ENCODE measurements around the gene HK3.

The HK3 gene

DNA sequence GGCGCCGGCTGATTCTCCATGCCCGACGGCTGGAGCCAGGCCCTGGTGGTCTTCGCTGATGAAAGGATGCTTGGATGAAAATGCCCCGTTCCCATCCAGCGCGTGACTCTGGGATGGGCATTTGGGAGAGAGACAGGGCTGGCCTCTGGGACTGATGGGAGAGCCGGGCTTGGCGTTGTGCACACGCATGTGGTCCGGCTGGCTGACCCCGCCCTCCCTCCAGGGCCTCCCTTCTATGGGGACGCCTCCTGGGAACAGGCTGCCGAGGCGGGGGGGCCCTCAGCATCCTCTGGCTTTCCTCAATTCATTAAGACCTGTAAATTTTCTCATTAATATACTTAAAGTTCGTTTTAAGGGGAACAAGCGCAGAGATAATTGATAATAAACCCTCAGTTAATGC, 52.0 kb downstream of the HK3 start:
- DNase-seq: no peak

DNA sequence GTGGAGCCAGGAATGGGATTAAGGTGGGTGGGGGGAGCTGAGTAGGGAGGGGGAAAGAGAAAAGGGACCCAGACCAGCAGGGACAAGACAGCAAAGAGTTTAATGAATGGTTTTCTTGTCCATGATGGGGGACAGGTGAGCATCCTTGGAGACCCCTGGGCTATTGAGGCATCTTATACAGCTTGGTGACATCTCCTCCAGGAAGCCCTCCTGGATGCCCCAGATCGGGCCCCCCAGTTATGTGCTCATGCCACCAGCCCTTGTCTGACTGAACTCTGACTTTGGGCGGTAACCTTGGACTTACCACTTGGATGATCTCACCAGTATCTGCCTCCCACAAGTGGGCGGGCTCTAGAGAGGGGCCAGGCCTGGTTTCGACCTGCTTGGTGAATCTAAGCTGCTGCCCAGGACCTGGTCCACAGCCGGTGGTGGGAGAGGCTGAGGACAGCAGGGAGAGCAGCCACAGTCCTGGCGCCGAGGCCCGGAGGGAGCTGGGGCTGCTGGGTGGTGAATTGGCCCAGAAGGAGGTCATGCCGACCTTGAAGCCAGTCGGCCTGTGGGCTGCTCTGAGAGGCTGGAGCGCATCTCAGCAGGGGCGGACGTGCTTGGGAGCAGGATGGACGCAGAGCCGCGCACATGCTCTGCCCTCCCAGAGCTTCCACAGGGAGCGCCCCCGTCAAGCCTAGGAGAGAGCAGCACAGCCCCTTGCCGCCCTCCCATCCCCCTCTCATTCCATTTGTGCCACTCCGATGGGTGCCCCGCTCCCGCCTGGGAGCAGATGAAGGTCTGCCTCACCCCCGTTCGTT, 52.6 kb downstream of the HK3 start:
- DNase-seq: no peak

DNA sequence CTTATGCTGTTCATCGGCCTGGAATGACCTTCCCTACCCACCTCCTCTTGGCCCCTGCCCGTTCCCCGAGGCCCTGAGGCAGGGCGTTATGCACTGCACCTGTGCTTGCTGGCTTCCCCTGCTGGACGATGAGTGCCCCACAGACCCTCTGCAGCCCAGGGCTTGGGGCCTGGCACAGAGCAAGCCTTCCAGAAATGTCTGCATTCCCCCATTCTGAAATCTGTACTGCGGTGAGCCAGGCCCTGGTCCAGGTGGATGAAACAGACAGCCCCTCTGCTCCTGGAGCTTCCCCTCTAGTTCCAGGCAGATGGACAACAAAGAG, 53.8 kb downstream of the HK3 start:
- no peak for DNase-seq

DNA sequence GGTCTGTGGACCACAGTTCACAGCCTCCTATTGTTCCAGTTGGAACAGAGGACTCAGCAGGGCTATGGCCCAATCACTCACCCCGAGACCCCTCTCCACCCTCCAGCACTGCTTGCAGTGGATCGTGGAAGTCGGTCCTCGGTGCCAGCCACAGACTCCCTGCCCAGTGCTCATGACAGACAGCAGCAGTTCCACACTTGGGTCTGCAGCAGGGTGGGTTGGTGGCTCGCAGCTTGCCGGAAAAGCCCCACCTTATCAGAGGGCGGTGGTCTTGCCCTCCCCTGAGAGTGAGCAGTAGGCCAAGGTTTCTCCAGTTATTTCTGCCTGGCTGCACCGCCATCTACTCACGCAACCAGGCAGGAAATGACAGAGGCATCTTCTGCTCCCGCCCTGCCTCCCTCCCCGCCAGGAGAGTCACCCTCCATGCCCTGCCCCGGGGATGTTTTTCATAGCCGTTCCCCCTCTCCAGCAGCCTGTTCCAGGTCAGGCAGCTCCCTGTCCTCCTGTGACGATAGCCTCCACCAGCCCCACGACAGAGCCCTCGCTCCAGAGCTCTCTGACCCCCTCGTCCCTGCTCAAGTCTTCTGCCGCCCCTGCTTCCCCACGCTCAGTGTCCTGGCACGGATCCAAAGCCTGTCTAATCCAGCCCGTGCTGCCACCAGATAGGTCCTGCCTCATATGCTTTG, 54.3 kb downstream of the HK3 start:
- DNase-seq: no peak

DNA sequence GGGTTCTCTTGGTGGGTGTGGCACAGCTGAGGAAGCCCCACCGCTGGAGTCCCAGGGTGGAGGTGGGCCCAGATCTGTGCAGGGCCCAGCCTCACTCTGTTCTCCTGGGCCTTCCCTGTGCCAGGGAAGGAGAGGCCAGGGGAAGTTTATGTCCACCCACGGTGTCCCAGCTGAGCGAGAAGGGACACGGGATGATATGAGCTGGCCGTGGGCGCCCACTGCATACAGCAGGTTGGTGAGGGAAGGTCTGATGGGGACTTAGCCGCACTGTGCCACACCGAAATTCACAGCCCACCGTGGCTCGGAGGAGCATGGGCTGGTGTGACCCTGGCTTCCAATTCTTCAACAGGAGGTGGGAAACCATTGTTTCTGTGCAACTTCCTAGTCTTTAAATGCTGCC, 54.9 kb downstream of the HK3 start:
- DNase-seq: no peak

DNA sequence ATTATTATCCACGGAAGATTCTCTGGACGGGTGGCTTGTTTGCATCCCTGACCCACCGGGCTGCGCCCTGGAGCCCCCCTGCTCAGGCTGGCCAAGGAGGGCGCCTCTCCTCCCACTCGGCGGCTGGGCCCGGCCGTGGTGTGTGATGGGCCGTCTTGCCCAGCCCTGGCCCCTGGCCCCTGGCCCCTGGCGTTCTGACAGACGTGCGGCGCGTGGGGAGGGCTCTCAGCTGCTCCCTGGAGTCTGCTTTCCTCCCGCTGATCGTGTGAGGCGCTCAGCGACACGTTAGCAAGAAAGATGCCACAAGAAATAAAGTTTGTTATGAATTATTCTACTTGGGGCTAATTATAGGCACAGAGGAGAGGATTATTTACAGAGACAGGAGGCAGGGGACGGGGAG, 55.5 kb downstream of the HK3 start:
- no peak for DNase-seq

DNA sequence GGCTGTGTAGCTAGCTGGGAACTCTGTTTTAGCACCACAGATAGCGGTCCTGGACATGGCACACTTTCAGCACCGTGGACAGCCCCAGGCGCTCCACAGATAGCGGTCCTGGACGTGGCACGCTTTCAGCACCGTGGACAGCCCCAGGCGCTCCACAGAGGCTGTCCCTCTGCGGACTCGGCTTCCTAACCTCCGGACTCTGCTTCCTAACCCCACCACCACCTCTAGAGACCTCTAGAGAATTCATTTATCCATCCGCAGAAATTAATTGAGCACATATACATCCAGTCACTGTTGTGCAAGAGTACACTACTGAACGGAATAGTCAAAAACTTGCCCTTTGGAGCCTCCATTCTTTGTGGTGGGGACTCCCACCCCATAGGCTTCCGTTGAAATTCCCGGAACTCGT, 61.4 kb downstream of the HK3 start:
- no peak for DNase-seq

DNA sequence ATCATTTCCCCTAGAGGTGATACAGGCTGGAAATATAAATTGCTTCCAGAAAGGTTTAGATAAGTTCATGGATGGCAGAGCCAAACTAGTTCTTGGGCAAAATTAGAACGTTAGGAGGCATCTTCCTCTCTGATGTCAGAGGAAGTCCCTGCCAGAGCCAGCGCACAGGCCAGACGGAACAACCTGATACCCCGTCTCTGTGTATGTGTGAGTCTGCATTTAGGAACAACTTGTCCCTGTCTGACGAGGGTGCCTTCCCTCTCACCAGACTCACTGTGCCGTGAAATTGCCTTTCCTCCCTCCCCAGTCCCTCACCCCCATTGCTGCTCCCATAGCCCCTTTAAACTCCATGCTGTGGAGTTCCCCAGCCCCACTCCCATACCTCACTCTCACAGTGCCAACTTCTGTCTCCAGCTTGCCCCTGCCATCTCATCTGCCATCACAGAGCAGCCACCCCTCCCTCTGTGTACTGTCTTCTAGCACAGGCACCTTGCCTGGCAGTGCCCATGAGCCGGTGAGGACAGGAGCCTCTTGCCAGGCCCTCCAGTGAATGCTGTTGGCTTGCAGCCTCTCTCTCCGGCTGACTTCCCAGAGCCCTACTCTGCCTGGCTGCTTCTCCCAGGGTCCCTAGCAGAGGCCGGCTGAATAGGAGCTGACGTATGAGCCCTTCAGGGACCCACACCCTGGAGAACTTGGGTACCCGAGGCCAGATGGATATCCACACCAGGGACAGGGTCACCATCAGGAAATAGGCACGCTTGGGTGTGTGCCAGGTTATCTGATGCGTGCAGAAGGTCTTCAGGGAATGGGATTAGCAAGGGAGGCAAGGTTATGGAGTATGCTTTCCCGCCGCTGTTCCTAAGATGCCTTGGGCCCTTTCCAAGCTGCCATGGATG, 62.1 kb downstream of the HK3 start:
- DNase-seq: no peak

DNA sequence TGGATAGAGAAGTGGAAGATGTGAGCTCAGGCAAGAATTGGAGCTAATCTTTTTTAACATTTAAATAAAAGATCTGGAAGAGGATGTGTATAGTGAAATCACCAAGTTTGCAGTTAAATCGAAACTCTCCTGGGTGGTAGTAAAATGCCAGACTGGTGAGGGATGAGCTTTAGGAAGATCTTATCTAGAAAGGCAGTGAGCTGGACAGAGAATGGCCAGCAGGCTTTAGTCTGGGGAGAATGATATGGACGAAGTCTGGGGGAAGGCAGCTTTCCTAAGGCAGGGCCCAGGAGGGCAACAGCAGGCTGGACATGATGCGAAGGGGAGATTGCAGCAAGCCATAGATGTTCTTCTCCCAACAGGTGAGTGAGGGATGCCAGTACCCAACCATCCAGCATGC, 63.2 kb downstream of the HK3 start:
- no peak for DNase-seq

DNA sequence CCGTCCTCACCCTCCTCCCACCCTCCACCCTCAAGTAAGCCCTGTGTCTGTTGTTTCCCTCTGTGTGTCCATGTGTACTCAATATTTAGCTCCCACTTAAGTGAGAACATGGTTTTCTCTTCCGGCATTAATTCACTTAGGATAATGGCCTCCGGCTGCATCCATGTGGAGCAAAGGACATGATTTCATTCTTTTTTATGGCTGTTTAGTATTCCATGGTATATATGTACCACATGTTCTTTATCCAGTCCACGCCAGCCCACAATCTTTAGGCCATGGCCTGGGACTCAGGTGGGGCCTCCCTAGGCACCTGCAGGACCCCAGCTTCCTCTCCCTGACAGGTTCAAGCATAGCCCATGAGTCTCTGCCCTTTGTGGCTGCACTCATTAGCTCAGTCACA, 65.9 kb downstream of the HK3 start:
- DNase-seq: no peak

DNA sequence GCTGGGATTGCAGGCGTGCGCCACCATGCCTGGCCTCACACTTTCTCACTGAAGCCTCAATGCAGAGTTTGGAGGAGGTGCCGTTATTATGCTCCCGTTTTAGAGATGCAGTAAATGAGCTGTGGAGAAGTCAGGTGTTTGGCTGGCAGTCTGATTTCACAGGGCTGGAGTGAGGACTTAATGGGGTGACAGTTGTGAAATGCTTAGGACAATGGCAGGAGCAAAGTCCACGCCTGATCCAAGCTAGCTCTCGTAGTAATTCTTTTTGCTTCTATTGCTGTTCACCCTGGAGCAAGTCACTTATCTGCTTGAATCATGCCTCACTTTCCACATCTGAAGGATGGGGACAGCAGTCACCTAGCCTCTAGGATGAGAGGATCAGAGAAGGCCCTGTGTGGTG, 67.0 kb downstream of the HK3 start:
- DNase-seq: no peak

DNA sequence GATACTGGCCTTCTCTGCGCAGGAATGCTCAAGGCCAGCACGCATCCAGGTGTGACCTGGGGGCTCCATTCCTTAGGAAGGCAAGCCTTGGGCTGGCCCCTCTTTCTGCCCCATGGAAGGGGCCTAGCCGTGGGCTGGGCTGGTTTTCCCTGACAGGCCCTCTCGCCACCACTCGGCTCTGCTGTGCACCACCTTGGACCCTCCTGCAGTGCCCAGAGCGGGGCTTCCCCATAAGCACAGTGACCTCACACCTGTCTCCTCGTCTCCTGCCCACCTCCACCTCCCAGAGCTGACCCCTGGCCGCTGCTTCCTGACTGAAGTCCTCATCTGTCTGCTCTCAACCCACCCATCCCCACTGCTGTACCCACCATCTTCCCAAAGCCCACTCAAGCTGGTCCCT, 67.7 kb downstream of the HK3 start:
- no peak for DNase-seq

DNA sequence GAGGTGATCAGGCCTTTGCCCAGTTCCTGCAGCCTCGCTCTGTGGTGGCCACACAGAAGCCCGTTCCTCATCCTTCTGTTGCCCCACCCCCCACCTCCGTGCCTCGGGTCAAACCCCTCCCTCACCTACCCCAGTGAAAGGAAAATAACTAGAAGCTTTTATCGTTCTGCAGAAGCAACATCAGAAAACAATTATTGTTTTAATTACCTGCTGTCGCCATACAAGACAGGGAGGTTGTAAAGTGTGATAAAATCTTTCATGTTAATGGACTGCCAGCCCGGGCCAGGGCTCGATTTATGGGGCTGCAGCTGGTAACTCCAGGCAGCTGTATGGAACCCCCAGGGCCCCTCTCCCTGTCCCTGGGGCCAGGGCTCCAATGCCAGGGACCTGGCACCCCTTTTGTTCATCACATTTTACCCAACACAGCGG, 68.1 kb downstream of the HK3 start:
- DNase-seq: no peak

Data from NCI-H1436 treated with DMSO at 0.1 percent for 48 hours (cell line).